G401 (cell line): ENCODE data around the gene RNF2. TPM values are rescaled to one million over a fixed set of nuclear protein-coding genes. Genes with fewer than 3 reads are reported as not detected.
A peak's percentile ranks its signal among the peaks of the same experiment; 100 is the strongest.

ENCODE experiments used
- DNase-seq: peaks from one replicate; pipeline ENCODE4 v3.0.0-alpha.2; 2015; ENCODE audit warnings: low spot score
- in situ Hi-C: cut with HindIII; loops from 2 replicates; pipeline ENCODE4 v1.10.0; 2016; ENCODE audit warnings: low sequenced_read_pairs, mixed read lengths
- total RNA-seq: library from RNA; depleted of rRNA; stranded (reverse); fragments of >200 nt; shearing (Covaris generic); gene quantifications from 2 replicates; pipeline ENCODE4 v1.2.3, GENCODE V29; 2014

Gene RNF2
- total RNA-seq, 1 experiment from 2014 or later: 67.3 TPM

- DNase-seq: no peak
- in situ Hi-C loops: no loop called here
Observed at GRCh38 chr1:185080422-185080821, 35.1 kb downstream of the RNF2 start.

GRCh38 chr1:185083818-185084217, 38.5 kb downstream of the RNF2 start:
- in situ Hi-C loops: no loop called here
- no peak for DNase-seq

GRCh38 chr1:185087101-185087500, 41.7 kb downstream of the RNF2 start:
- no peak for DNase-seq
- in situ Hi-C loops: no loop called here

GRCh38 chr1:185087746-185088145, 42.4 kb downstream of the RNF2 start:
- no peak for DNase-seq
- in situ Hi-C loops: no loop called here

DNA sequence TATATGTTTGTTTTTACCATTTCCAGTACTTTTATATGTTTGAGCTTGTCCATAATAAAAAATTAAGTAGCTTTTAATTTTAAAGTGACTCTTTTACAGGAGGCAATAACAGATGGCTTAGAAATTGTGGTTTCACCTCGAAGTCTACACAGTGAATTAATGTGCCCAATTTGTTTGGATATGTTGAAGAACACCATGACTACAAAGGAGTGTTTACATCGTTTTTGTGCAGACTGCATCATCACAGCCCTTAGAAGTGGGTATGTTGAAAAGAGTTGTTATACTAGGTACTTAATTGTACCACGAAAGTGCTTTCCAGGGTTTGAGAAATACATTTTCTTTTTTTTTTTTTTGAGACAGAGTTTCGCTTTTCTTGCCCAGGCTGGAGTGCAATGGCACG, 46.1 kb downstream of the RNF2 start:
- in situ Hi-C loops: no loop called here
- no peak for DNase-seq

DNA sequence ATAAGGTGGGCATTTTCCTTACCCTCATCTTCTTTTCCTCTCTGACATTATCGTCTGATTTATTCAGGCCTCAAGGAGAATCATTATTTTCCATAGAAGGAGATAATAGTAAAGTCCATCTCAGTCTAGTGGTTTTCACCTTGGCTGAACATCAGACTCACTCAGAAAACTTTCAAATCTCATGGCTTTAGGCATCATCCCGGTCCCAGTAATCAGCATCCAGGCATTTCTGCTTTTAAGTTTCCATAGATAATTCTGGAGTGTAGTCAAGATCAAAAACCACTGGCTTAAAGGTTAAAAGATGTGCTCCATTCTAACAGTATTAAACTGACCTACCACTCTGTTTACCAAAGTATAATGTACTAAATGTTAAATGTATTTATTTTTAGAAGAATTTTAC, 49.4 kb downstream of the RNF2 start:
- in situ Hi-C loops: no loop called here
- no peak for DNase-seq

DNA sequence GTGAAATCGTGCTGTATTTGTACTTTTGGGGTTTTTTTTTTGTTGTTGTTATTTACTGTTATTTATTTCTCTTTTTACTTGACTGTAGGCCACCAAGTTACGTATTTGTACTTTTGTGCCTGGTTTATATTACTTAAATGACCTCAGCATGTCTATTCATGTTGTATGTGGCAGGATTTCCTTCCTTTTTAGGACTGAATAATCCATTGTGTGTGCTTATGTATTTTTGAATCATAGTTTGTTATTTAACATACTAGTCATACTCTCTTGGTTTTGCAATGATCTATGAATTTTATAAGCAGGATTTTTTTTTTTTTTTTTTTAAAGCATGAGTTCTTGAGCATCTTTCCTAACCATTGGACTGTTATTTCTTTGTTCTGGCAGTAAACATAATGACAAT, 51.2 kb downstream of the RNF2 start:
- in situ Hi-C loops: no loop called here
- no peak for DNase-seq

GRCh38 chr1:185104083-185104482, 58.7 kb downstream of the RNF2 start:
- DNase-seq: no peak
- in situ Hi-C loops: no loop called here

DNA sequence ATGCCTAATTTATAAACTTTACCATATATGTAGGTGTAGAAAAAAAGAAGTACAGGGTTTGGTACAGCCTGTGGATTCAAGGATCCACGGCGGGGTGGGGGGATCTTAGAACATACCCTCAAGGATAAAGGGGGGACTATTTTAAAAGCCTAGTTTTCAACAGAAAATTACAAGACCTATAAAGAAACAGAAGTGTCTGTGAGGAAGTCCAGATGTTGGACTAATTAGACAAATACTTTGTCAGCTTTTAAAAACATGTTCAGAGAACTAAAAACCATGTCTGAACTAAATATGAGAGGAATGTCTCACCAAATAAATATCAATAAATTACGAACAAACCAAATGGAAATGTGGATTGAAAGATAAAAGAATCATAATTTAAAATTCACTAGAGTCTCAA, 59.8 kb downstream of the RNF2 start:
- no peak for DNase-seq
- in situ Hi-C loops: no loop called here

DNA sequence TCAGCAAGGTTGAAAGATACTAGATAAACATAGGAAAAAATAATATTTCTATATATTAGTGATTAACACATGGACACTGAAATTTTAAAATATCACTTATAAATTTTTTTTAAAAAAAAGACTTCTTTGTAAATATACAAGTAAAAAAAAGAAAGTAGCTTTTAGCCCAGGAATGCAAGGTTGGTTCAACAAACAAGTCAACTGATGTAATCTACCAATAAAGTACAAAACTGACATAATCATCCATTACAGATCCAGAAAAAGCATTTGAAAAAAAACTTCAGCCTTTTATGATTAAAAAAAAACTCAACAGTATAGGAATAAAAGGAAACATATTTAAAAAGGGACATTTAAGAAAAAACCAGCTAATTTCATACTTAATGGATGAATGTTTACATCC, 63.0 kb downstream of the RNF2 start:
- in situ Hi-C loops: no loop called here
- DNase-seq: no peak

DNA sequence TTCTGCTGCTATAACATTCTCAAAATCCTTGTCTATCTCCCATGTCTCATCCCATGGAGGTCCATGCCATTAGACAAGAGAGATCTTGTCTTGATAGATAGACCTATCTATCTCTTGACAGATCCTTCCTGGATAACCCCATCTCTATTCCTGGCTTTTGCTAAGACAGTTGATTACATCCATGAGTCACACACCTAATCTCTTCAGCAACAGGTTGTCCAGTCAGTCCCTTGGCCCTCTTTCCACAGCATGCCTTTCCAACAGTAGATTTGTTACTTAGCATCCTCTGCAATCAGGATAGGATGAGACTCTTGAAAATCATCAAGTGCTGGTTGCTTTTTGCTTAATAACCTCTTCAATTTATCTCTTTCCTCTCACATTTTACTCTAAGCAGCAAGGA, 64.8 kb downstream of the RNF2 start:
- in situ Hi-C loops: no loop called here
- DNase-seq: no peak

GRCh38 chr1:185111873-185112272, 66.5 kb downstream of the RNF2 start:
- no peak for DNase-seq
- in situ Hi-C loops: no loop called here

GRCh38 chr1:185112356-185112755, 67.0 kb downstream of the RNF2 start:
- no peak for DNase-seq
- in situ Hi-C loops: no loop called here

GRCh38 chr1:185129708-185130107, 84.3 kb downstream of the RNF2 start:
- in situ Hi-C loops: no loop called here
- DNase-seq: no peak

DNA sequence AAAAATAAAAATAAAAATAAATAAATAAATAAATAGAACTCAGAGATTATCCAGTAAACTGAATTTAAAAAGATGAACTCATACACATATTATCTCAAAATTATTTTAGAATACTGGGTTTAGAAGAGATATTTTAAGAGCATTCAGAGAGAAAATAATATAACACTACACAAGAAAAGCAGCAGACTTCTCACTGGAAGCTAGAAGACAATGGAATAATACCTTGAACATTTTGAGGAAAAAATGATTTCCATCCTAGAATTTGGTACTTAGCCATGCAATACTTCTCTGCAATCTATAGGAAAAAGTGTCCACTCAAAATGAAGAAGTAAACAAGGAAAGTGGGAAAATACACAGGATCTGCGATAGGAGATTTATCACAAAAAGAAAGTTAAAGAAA, 87.2 kb downstream of the RNF2 start:
- DNase-seq: no peak
- in situ Hi-C loops: no loop called here

GRCh38 chr1:185137896-185138545, 92.7 kb downstream of the RNF2 start:
- DNase-seq: no peak
- in situ Hi-C loops: no loop called here

DNA sequence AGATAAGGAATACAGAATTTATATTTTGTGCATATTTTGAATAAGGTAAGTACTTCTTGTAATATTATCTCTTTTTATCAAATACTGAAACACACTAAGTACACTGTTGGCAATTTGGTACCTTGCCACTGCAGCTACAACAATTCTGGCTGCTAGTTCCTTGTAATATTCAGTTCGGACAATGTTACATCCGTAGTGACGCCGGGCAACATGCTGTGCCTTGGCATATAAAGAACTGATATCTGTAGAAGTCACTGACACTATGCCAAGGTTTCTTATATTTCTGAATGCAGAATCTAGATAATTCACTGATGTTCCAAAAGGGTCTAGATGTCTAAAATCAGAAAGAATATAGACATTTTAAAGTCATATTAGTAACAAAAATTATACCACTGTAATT, 93.9 kb downstream of the RNF2 start:
- peak; percentile 59 for DNase-seq
- in situ Hi-C loops: no loop called here

- no peak for DNase-seq
- in situ Hi-C loops: no loop called here
Observed at GRCh38 chr1:185144233-185144632, 98.9 kb downstream of the RNF2 start.

GRCh38 chr1:185151215-185151614, 105.9 kb downstream of the RNF2 start:
- no peak for DNase-seq
- in situ Hi-C loops: loop anchor here (25.0 kb wide), 1 partner anchor 339 kb away; no protein-coding TSS in a partner anchor
